ENCODE data around the gene PDGFC. TPM values are rescaled to one million over a fixed set of nuclear protein-coding genes. Genes with fewer than 3 reads are reported as not detected.

Gene PDGFC
- total RNA-seq, 2 donors from 2014 or later: 19.1 to 21.8 TPM

- Histone ChIP-seq H3K36me3 (replicated peaks in 1 of 2; ENCODE audit: insufficient read depth in 1 of 2, low read depth in 2 of 2) (no peaks in the 10 kb centered on the region), H3K4me1 (peaks cover 59% of the 10 kb centered on the region), H3K9me3 (no peaks in the 10 kb centered on the region), H3K27me3 (no peaks in the 10 kb centered on the region), H3K27ac (peak overlapping the region in 2 of 4 donors; percentile 12 to 68), H3K4me3 (no peak overlapping the region)
- intact Hi-C loops (cut with DNase I): no loop called here
- DNase-seq (no peak), ATAC-seq (peak; percentile 34)
- WGBS, 2 donors: 20 to 22% methylated on average over 3 of the region's 3 CpGs
- no peak for TF ChIP-seq CTCF (IDR thresholded peaks at IDR 0.05)
- TF ChIP-seq POLR2A (IDR thresholded peaks at IDR 0.05): no peak
Observed at GRCh38 chr4:156952078-156952759, 19.4 kb downstream of the PDGFC start.

- no peaks in the 10 kb centered on the region for H3K36me3 ChIP-seq (replicated peaks in 1 of 2; ENCODE audit: insufficient read depth in 1 of 2, low read depth in 2 of 2)
- H3K9me3 ChIP-seq: no peaks in the 10 kb centered on the region
- H3K4me3 ChIP-seq: no peak overlapping the region
- no peak for TF ChIP-seq CTCF (IDR thresholded peaks at IDR 0.05)
- no peak for TF ChIP-seq POLR2A (IDR thresholded peaks at IDR 0.05)
- no peaks in the 10 kb centered on the region for H3K27me3 ChIP-seq
- DNase-seq: no peak
- intact Hi-C loops (cut with DNase I): no loop called here
- no peak for ATAC-seq
- WGBS, 2 donors: 81% methylated on average over 3 of the region's 3 CpGs
- H3K4me1 ChIP-seq: peaks cover 60% of the 10 kb centered on the region
- H3K27ac ChIP-seq: peak overlapping the region in 1 of 4 donors; percentile 68
Observed at GRCh38 chr4:156950948-156951347, 20.7 kb downstream of the PDGFC start.

- H3K27me3 ChIP-seq: no peaks in the 10 kb centered on the region
- H3K27ac ChIP-seq: peak overlapping the region; percentile 6 to 74 (median 64)
- no peak for DNase-seq
- peaks cover 64% of the 10 kb centered on the region for H3K4me1 ChIP-seq
- H3K4me3 ChIP-seq: no peak overlapping the region
- no peak for TF ChIP-seq POLR2A (IDR thresholded peaks at IDR 0.05)
- no peak for TF ChIP-seq CTCF (IDR thresholded peaks at IDR 0.05)
- no peaks in the 10 kb centered on the region for H3K36me3 ChIP-seq (replicated peaks in 1 of 2; ENCODE audit: insufficient read depth in 1 of 2, low read depth in 2 of 2)
- intact Hi-C loops (cut with DNase I): no loop called here
- 49 to 61% methylated on average over 5 of the region's 5 CpGs for WGBS, 2 donors
- ATAC-seq: no peak
- H3K9me3 ChIP-seq: no peaks in the 10 kb centered on the region
Observed at GRCh38 chr4:156950090-156950489, 21.5 kb downstream of the PDGFC start.

- no peaks in the 10 kb centered on the region for H3K27me3 ChIP-seq
- TF ChIP-seq POLR2A (IDR thresholded peaks at IDR 0.05): no peak
- TF ChIP-seq CTCF (IDR thresholded peaks at IDR 0.05): no peak
- no peak overlapping the region for H3K4me3 ChIP-seq
- peaks cover 64% of the 10 kb centered on the region for H3K4me1 ChIP-seq
- intact Hi-C loops (cut with DNase I): no loop called here
- DNase-seq (no peak), ATAC-seq (peak; percentile 78)
- H3K9me3 ChIP-seq: no peaks in the 10 kb centered on the region
- H3K36me3 ChIP-seq (replicated peaks in 1 of 2; ENCODE audit: insufficient read depth in 1 of 2, low read depth in 2 of 2): no peaks in the 10 kb centered on the region
- H3K27ac ChIP-seq: peak overlapping the region; percentile 6 to 74 (median 64)
- 53% methylated on average over 2 of the region's 2 CpGs for WGBS, 2 donors
Observed at GRCh38 chr4:156949373-156949814, 22.2 kb downstream of the PDGFC start.

- intact Hi-C loops (cut with DNase I): no loop called here
- Histone ChIP-seq H3K27me3 (no peaks in the 10 kb centered on the region), H3K4me3 (no peak overlapping the region), H3K9me3 (no peaks in the 10 kb centered on the region), H3K4me1 (peaks cover 59% of the 10 kb centered on the region), H3K36me3 (replicated peaks in 1 of 2; ENCODE audit: insufficient read depth in 1 of 2, low read depth in 2 of 2) (no peaks in the 10 kb centered on the region), H3K27ac (peak overlapping the region in 2 of 4 donors; percentile 68 to 74)
- 75 to 78% methylated on average over 3 of the region's 3 CpGs for WGBS, 2 donors
- TF ChIP-seq CTCF (IDR thresholded peaks at IDR 0.05) (no peak), POLR2A (IDR thresholded peaks at IDR 0.05) (no peak)
- DNase-seq (no peak), ATAC-seq (no peak)
Observed at GRCh38 chr4:156948738-156949137, 22.9 kb downstream of the PDGFC start.
